GM12891 (cell line): ENCODE measurements around the gene ZNF341.

ENCODE experiments used
- PAX5 ChIP-seq: IDR thresholded peaks from 2 replicates; pipeline ENCODE4 v1.6.1; 2011; ENCODE audit warnings: low read length, moderate library complexity, mild to moderate bottlenecking; ENCODE audit not compliant: insufficient read depth, severe bottlenecking
- POLR2A ChIP-seq: IDR thresholded peaks from 2 replicates; pipeline ENCODE4 v1.6.1; 2011; ENCODE audit warnings: low read depth, low read length, control low read depth
- POLR2AphosphoS5 ChIP-seq: IDR thresholded peaks from 2 replicates; pipeline ENCODE4 v1.6.1; 2011; ENCODE audit warnings: low read depth, low read length, control low read depth
- POU2F2 ChIP-seq: IDR thresholded peaks from 2 replicates; pipeline ENCODE4 v1.6.1; 2011; ENCODE audit warnings: low read depth, mild to moderate bottlenecking, control low read depth, low read length, moderate library complexity
- SPI1 ChIP-seq: IDR thresholded peaks from 2 replicates; pipeline ENCODE4 v1.6.1; 2011; ENCODE audit warnings: low read depth, low read length, control low read depth
- TAF1 ChIP-seq: IDR thresholded peaks from 2 replicates; pipeline ENCODE4 v1.6.1; 2011; ENCODE audit warnings: low read depth, low read length, control low read depth

DNA sequence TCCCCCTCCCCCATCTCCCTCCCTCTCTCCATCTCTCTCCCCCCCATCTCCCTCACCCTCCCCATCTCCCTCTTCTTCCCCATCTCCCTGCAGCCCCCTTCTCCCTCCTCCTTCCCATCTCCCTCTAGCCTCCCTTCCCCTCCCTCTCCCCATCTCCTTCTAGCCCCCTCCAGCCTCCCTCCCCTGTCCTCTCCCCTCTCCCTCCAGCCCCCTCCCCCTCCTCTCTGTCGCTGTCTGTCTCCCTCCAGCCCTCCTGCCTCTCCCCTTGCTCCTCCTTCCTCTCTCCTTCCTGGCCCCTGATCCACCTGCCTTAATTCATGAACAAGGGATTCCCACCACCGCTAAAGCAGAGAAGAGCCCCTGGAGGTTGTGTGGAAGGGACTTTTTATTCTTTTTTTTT lies 52.4 kb downstream of the ZNF341 start:
- TF ChIP-seq POLR2A (no peak), TAF1 (no peak), POLR2AphosphoS5 (no peak), PAX5 (no peak), SPI1 (no peak), POU2F2 (no peak)
